Suprapubic skin (tissue), 3 donors: ENCODE measurements around the gene PPIF.
"Not testable (repeated sequence)": the region's sequence is repeated elsewhere in the genome, so short reads cannot be mapped to it uniquely, and the experiment has no call there.

Experiments used
- EP300 ChIP-seq: sonication (generic); formaldehyde crosslinking; IDR thresholded peaks from one replicate; pipeline ENCODE4 v1.6.1; 2017; ENCODE audit warnings: antibody characterized with exemption
- TF ChIP-seq, protein P1 (sequence below), 2 donors: fragments of 200-600 bp in 1 of 2; fragments of 450-650 bp in 1 of 2; sonication (generic) in 1 of 2; IDR thresholded peaks; one replicate each; pipeline ENCODE4 v1.5.1; 2016 to 2019; ENCODE audit warnings: antibody characterized with exemption in 2 of 2, mild to moderate bottlenecking in 1 of 2, moderate library complexity in 1 of 2

DNA sequence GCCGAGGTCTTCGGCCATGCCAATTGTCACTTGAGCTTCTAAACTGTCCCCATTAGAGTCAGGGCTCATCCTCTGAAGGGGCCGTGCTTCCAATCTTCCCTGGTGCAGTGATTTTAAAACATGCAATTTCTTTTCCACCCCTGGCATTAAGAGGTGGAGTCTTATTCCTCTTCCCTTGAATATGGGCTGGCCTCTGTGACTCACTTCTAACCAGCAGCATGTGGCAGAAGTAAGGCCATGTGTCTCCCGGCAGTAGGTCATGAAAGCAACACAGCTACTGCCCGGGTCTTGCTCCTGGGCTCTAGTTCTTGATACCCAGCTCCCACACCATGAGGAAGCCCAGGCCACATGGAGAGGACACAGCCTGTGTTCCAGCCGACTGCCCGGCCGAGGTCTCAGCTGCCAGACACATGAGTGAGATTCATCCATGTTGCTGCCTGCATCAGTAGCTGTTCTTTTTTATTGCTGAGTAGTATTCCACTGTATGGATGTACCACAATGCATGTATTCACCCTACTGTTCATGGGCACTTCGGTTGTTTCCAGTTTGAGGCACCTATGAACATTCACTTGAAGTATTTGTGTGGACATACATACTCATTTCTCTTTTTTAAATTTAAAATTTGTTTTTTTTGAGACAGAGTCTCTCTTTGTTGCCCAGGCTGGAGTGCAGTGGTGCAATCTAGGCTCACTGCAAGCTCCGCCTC is 14.5 kb upstream of the PPIF start:
- TF ChIP-seq, protein P1, sequence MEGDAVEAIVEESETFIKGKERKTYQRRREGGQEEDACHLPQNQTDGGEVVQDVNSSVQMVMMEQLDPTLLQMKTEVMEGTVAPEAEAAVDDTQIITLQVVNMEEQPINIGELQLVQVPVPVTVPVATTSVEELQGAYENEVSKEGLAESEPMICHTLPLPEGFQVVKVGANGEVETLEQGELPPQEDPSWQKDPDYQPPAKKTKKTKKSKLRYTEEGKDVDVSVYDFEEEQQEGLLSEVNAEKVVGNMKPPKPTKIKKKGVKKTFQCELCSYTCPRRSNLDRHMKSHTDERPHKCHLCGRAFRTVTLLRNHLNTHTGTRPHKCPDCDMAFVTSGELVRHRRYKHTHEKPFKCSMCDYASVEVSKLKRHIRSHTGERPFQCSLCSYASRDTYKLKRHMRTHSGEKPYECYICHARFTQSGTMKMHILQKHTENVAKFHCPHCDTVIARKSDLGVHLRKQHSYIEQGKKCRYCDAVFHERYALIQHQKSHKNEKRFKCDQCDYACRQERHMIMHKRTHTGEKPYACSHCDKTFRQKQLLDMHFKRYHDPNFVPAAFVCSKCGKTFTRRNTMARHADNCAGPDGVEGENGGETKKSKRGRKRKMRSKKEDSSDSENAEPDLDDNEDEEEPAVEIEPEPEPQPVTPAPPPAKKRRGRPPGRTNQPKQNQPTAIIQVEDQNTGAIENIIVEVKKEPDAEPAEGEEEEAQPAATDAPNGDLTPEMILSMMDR (IDR thresholded peaks at IDR 0.05): not testable (repeated sequence)
- not testable (repeated sequence) for TF ChIP-seq EP300
